ENCODE measurements around the gene PCED1B. TPM values are rescaled to one million over a fixed set of nuclear protein-coding genes. Genes with fewer than 3 reads are reported as not detected.

The PCED1B gene
- total RNA-seq, 1 donor from 2014 or later, result 0.91 TPM

- Mint-ChIP-seq H3K27ac (no peak overlapping the region), H3K27me3 (no peaks in the 10 kb centered on the region), H3K9me3 (ENCODE audit: low read depth) (no peaks in the 10 kb centered on the region), H3K36me3 (ENCODE audit: insufficient read depth) (no peaks in the 10 kb centered on the region), H3K4me3 (ENCODE audit: low read depth) (no peak overlapping the region), H3K4me1 (ENCODE audit: low read depth) (peaks cover 1% of the 10 kb centered on the region)
- TF ChIP-seq CTCF (IDR thresholded peaks at IDR 0.05; ENCODE audit: unreplicated experiment), result no peak
- no peak for DNase-seq (ENCODE audit: low spot score, unreplicated experiment)
These were observed 23.6 kb downstream of the PCED1B start for GRCh38 chr12:47102845-47103651.

GRCh38 chr12:47105914-47106674 is 26.7 kb downstream of the PCED1B start:
- DNase-seq (ENCODE audit: low spot score, unreplicated experiment), result no peak
- no peak for TF ChIP-seq CTCF (IDR thresholded peaks at IDR 0.05; ENCODE audit: unreplicated experiment)
- H3K27me3 Mint-ChIP-seq, result no peaks in the 10 kb centered on the region
- H3K9me3 Mint-ChIP-seq (ENCODE audit: low read depth), result no peaks in the 10 kb centered on the region
- no peaks in the 10 kb centered on the region for H3K36me3 Mint-ChIP-seq (ENCODE audit: insufficient read depth)
- H3K4me1 Mint-ChIP-seq (ENCODE audit: low read depth), result peaks cover 1% of the 10 kb centered on the region
- no peak overlapping the region for H3K27ac Mint-ChIP-seq
- no peak overlapping the region for H3K4me3 Mint-ChIP-seq (ENCODE audit: low read depth)

GRCh38 chr12:47107446-47107845 is 28.0 kb downstream of the PCED1B start:
- Mint-ChIP-seq H3K27me3 (no peaks in the 10 kb centered on the region), H3K9me3 (ENCODE audit: low read depth) (no peaks in the 10 kb centered on the region), H3K4me1 (ENCODE audit: low read depth) (peaks cover 1% of the 10 kb centered on the region), H3K27ac (no peak overlapping the region), H3K4me3 (ENCODE audit: low read depth) (no peak overlapping the region), H3K36me3 (ENCODE audit: insufficient read depth) (no peaks in the 10 kb centered on the region)
- no peak for DNase-seq (ENCODE audit: low spot score, unreplicated experiment)
- TF ChIP-seq CTCF (IDR thresholded peaks at IDR 0.05; ENCODE audit: unreplicated experiment), result no peak

- H3K9me3 Mint-ChIP-seq (ENCODE audit: low read depth), result no peaks in the 10 kb centered on the region
- no peak overlapping the region for H3K4me3 Mint-ChIP-seq (ENCODE audit: low read depth)
- peaks cover 1% of the 10 kb centered on the region for H3K4me1 Mint-ChIP-seq (ENCODE audit: low read depth)
- DNase-seq (ENCODE audit: low spot score, unreplicated experiment), result no peak
- H3K27ac Mint-ChIP-seq, result no peak overlapping the region
- no peaks in the 10 kb centered on the region for H3K36me3 Mint-ChIP-seq (ENCODE audit: insufficient read depth)
- H3K27me3 Mint-ChIP-seq, result no peaks in the 10 kb centered on the region
- TF ChIP-seq CTCF (IDR thresholded peaks at IDR 0.05; ENCODE audit: unreplicated experiment), result no peak
These were observed 28.5 kb downstream of the PCED1B start for GRCh38 chr12:47107926-47108325.

GRCh38 chr12:47110011-47110541 is 30.7 kb downstream of the PCED1B start:
- no peak overlapping the region for H3K27ac Mint-ChIP-seq
- H3K36me3 Mint-ChIP-seq (ENCODE audit: insufficient read depth), result no peaks in the 10 kb centered on the region
- H3K4me1 Mint-ChIP-seq (ENCODE audit: low read depth), result peaks cover 1% of the 10 kb centered on the region
- no peaks in the 10 kb centered on the region for H3K27me3 Mint-ChIP-seq
- no peak overlapping the region for H3K4me3 Mint-ChIP-seq (ENCODE audit: low read depth)
- no peaks in the 10 kb centered on the region for H3K9me3 Mint-ChIP-seq (ENCODE audit: low read depth)
- no peak for DNase-seq (ENCODE audit: low spot score, unreplicated experiment)
- no peak for TF ChIP-seq CTCF (IDR thresholded peaks at IDR 0.05; ENCODE audit: unreplicated experiment)
